Tibial nerve (tissue), 4 donors: ENCODE results near the gene CDH22. TPM values are rescaled to one million over a fixed set of nuclear protein-coding genes. Genes with fewer than 3 reads are reported as not detected.

ENCODE experiments used
- DNase-seq, 2 donors: peaks; one replicate each; pipeline ENCODE4 v3.0.0-alpha.2; 2019; ENCODE audit warnings: low spot score in 2 of 2
- H3K27ac ChIP-seq, 4 donors: fragments of 200-600 bp; sonication (generic) in 3 of 4; one replicate each; pipeline ENCODE4 v1.5.1; 2017 to 2019; ENCODE audit warnings: mild to moderate bottlenecking in 1 of 4
- H3K27me3 ChIP-seq, 2 donors: fragments of 200-600 bp; sonication (generic) in 1 of 2; one replicate each; pipeline versions ENCODE4 v1.5.1 to v1.6.0; 2017 to 2019
- H3K36me3 ChIP-seq, 3 donors: fragments of 200-600 bp; sonication (generic); one replicate each; pipeline ENCODE4 v1.5.1; 2018 to 2019
- H3K4me1 ChIP-seq, 4 donors: fragments of 200-600 bp; sonication (generic) in 3 of 4; one replicate each; pipeline ENCODE4 v1.5.1; 2017 to 2019
- H3K4me3 ChIP-seq, 4 donors: fragments of 200-600 bp; sonication (generic) in 3 of 4; one replicate each; pipeline ENCODE4 v1.5.1; 2017 to 2019; ENCODE audit warnings: mild to moderate bottlenecking in 1 of 4, moderate library complexity in 1 of 4
- H3K9me3 ChIP-seq, 4 donors: fragments of 200-600 bp; sonication (generic) in 3 of 4; one replicate each; pipeline ENCODE4 v1.5.1; 2017 to 2019
- CTCF ChIP-seq, 5 experiments: fragments of 200-600 bp in 3 of 5; fragments of 450-650 bp in 2 of 5; sonication (generic) in 3 of 5; IDR thresholded peaks; one replicate each; pipeline ENCODE4 v1.5.1; 2016 to 2019; ENCODE audit warnings: antibody characterized with exemption in 5 of 5, mild to moderate bottlenecking in 3 of 5, moderate library complexity in 2 of 5
- EP300 ChIP-seq, 2 donors: sonication (generic); formaldehyde crosslinking; IDR thresholded peaks; one replicate each; pipeline ENCODE4 v1.6.1; 2017; ENCODE audit warnings: antibody characterized with exemption in 2 of 2, mild to moderate bottlenecking in 1 of 2
- POLR2A ChIP-seq, 2 donors: fragments of 450-650 bp; IDR thresholded peaks; one replicate each; pipeline ENCODE4 v1.6.1; 2017; ENCODE audit warnings: antibody characterized with exemption in 2 of 2, mild to moderate bottlenecking in 2 of 2, moderate library complexity in 2 of 2
- WGBS, 2 donors: methylation state at CpG; one replicate each; pipeline ENCODE4 v1.1.5; 2018; 5-methylcytosine and 5-hydroxymethylcytosine counted together
- total RNA-seq, 4 donors: library from RNA; depleted of rRNA; stranded (reverse); fragments of >200 nt; gene quantifications; one replicate each; pipeline ENCODE4 v1.1.0, GENCODE V29; 2016

The CDH22 gene
- total RNA-seq, 4 donors from 2014 or later = 0.20 to 1.0 (median 0.60) TPM; not detected in 1

- peaks cover 0 to 77% of the 10 kb centered on the region in 2 donors for H3K27me3 ChIP-seq
These were observed 61.7 kb downstream of the CDH22 start for GRCh38 chr20:46246559-46246958.

GRCh38 chr20:46243707-46244628, 64.3 kb downstream of the CDH22 start:
- Histone ChIP-seq H3K9me3 (no peaks in the 10 kb centered on the region), H3K27me3 (peaks cover 0 to 56% of the 10 kb centered on the region in 2 donors), H3K4me1 (no peaks in the 10 kb centered on the region), H3K27ac (no peak overlapping the region), H3K36me3 (no peaks in the 10 kb centered on the region), H3K4me3 (no peak overlapping the region)
- no peak for TF ChIP-seq POLR2A (IDR thresholded peaks at IDR 0.05)
- TF ChIP-seq EP300 (IDR thresholded peaks at IDR 0.05) = no peak
- TF ChIP-seq CTCF (IDR thresholded peaks at IDR 0.05) = no peak
- no peak for DNase-seq
- WGBS, 2 donors = 52 to 56% methylated on average over 7 to 9 of the region's 9 CpGs

More at GRCh38 chr20:46246559-46246958, 61.7 kb downstream of the CDH22 start:
- Histone ChIP-seq H3K9me3 (no peaks in the 10 kb centered on the region), H3K27ac (no peak overlapping the region), H3K4me3 (no peak overlapping the region), H3K36me3 (no peaks in the 10 kb centered on the region), H3K4me1 (no peaks in the 10 kb centered on the region)
- 19 to 25% methylated on average over 23 of the region's 23 CpGs for WGBS, 2 donors
- TF ChIP-seq CTCF (IDR thresholded peaks at IDR 0.05) (no peak), POLR2A (IDR thresholded peaks at IDR 0.05) (no peak), EP300 (IDR thresholded peaks at IDR 0.05) (no peak)
- DNase-seq = no peak

GRCh38 chr20:46242390-46242789, 65.9 kb downstream of the CDH22 start:
- 38 to 48% methylated on average over 2 of the region's 2 CpGs for WGBS, 2 donors

GRCh38 chr20:46240881-46241280, 67.4 kb downstream of the CDH22 start:
- DNase-seq = no peak
- H3K4me3 ChIP-seq = no peak overlapping the region
- no peaks in the 10 kb centered on the region for H3K9me3 ChIP-seq
- TF ChIP-seq EP300 (IDR thresholded peaks at IDR 0.05) = no peak
- peaks cover 0 to 25% of the 10 kb centered on the region in 2 donors for H3K27me3 ChIP-seq
- H3K27ac ChIP-seq = no peak overlapping the region
- WGBS, 2 donors = 93% methylated on average over 18 to 22 of the region's 22 CpGs
- H3K36me3 ChIP-seq = no peaks in the 10 kb centered on the region
- no peaks in the 10 kb centered on the region for H3K4me1 ChIP-seq

More at GRCh38 chr20:46242390-46242789, 65.9 kb downstream of the CDH22 start:
- Histone ChIP-seq H3K4me3 (no peak overlapping the region), H3K27me3 (peaks cover 0 to 41% of the 10 kb centered on the region in 2 donors), H3K36me3 (no peaks in the 10 kb centered on the region), H3K27ac (no peak overlapping the region), H3K9me3 (no peaks in the 10 kb centered on the region), H3K4me1 (no peaks in the 10 kb centered on the region)
- no peak for DNase-seq
- TF ChIP-seq CTCF (IDR thresholded peaks at IDR 0.05) (no peak), POLR2A (IDR thresholded peaks at IDR 0.05) (no peak), EP300 (IDR thresholded peaks at IDR 0.05) (no peak)

GRCh38 chr20:46240065-46240464, 68.2 kb downstream of the CDH22 start:
- Histone ChIP-seq H3K9me3 (no peaks in the 10 kb centered on the region), H3K27ac (no peak overlapping the region), H3K4me3 (no peak overlapping the region), H3K27me3 (peaks cover 0 to 20% of the 10 kb centered on the region in 2 donors), H3K36me3 (no peaks in the 10 kb centered on the region), H3K4me1 (no peaks in the 10 kb centered on the region)
- 24 to 42% methylated on average over 3 to 4 of the region's 4 CpGs for WGBS, 2 donors
- DNase-seq = no peak
- TF ChIP-seq CTCF (IDR thresholded peaks at IDR 0.05) (no peak), POLR2A (IDR thresholded peaks at IDR 0.05) (no peak), EP300 (IDR thresholded peaks at IDR 0.05) (no peak)
